Natural killer cell (primary cell): Measurements from ENCODE around the gene PRRX2. TPM values are rescaled to one million over a fixed set of nuclear protein-coding genes. Genes with fewer than 3 reads are reported as not detected.

Source experiments
- ATAC-seq, 3 donors: fragments of 150-1000 bp in 2 of 3; fragments of 200-7000 bp in 1 of 3; cut with Tn5 transposase; 1 replicate in 1 of 3; 2 replicates in 2 of 3; pipeline ENCODE4 v1.10.0; 2021; ENCODE audit warnings: mild to moderate bottlenecking in 2 of 3, moderate library complexity in 2 of 3
- DNase-seq, 2 donors: peaks; one replicate each; pipeline versions ENCODE4 v3.0.0 to v3.0.0-alpha.2; 2013 to 2021; ENCODE audit warnings: mixed read lengths in 1 of 2
- H3K27ac ChIP-seq: one replicate; pipeline ENCODE4 v1.5.1; 2013; ENCODE audit warnings: mild to moderate bottlenecking, low read length
- H3K27me3 ChIP-seq: one replicate; pipeline ENCODE4 v1.6.1; 2013; ENCODE audit warnings: low read length; ENCODE audit not compliant: control insufficient read depth, insufficient read depth
- H3K36me3 ChIP-seq: one replicate; pipeline ENCODE4 v1.6.1; 2013; ENCODE audit warnings: low read length; ENCODE audit not compliant: control insufficient read depth, insufficient read depth
- H3K4me1 ChIP-seq: one replicate; pipeline ENCODE4 v1.6.1; 2013; ENCODE audit warnings: low read length; ENCODE audit not compliant: control insufficient read depth, insufficient read depth
- H3K4me3 ChIP-seq: one replicate; pipeline ENCODE4 v1.5.1; 2013; ENCODE audit warnings: low read length
- H3K9me3 ChIP-seq: one replicate; pipeline ENCODE4 v1.6.1; 2013; ENCODE audit warnings: low read length; ENCODE audit not compliant: control insufficient read depth, insufficient read depth
- H3K27ac Mint-ChIP-seq, 2 donors: one replicate each; pipeline ENCODE4 v1.8.0; 2022; ENCODE audit warnings: mild to moderate bottlenecking in 2 of 2, mixed read lengths in 2 of 2, moderate library complexity in 1 of 2
- H3K27me3 Mint-ChIP-seq, 2 donors: one replicate each; pipeline ENCODE4 v1.8.0; 2022; ENCODE audit warnings: low read depth in 2 of 2, mixed read lengths in 2 of 2
- H3K36me3 Mint-ChIP-seq: one replicate; pipeline ENCODE4 v1.8.0; 2022; ENCODE audit warnings: mixed read lengths
- H3K4me1 Mint-ChIP-seq, 2 donors: one replicate each; pipeline ENCODE4 v1.8.0; 2022; ENCODE audit warnings: mixed read lengths in 2 of 2
- H3K4me3 Mint-ChIP-seq: one replicate; pipeline ENCODE4 v1.8.0; 2022; ENCODE audit warnings: mild to moderate bottlenecking, moderate library complexity, mixed read lengths
- H3K9me3 Mint-ChIP-seq, 2 donors: one replicate each; pipeline ENCODE4 v1.8.0; 2022; ENCODE audit warnings: mixed read lengths in 2 of 2
- WGBS: methylation state at CpG from one replicate; pipeline ENCODE4 v1.1.7; 2013; ENCODE audit warnings: missing lambda C conversion rate; ENCODE audit not compliant: insufficient coverage; 5-methylcytosine and 5-hydroxymethylcytosine counted together
- intact Hi-C: fragments of 100-400 bp; cut with micrococcal nuclease; formaldehyde crosslinking; loops from one replicate; pipeline ENCODE4 v1.14.2; 2022
- total RNA-seq, 4 donors: library from RNA; stranded (reverse); fragments of 120-200 nt in 1 of 4; gene quantifications; one replicate each; pipeline versions ENCODE4 v1.2.3 to v1.2.4, GENCODE V29; 2013 to 2022
- TF ChIP-seq, protein P1 (sequence below): fragments of 200-600 bp; IDR thresholded peaks from one replicate; pipeline ENCODE4 v1.8.0; 2022; ENCODE audit warnings: antibody characterized with exemption

Gene PRRX2
- total RNA-seq, 3 donors from 2014 or later (not counting 1 experiment from before 2014, with no cell fraction given) = not detected

DNA sequence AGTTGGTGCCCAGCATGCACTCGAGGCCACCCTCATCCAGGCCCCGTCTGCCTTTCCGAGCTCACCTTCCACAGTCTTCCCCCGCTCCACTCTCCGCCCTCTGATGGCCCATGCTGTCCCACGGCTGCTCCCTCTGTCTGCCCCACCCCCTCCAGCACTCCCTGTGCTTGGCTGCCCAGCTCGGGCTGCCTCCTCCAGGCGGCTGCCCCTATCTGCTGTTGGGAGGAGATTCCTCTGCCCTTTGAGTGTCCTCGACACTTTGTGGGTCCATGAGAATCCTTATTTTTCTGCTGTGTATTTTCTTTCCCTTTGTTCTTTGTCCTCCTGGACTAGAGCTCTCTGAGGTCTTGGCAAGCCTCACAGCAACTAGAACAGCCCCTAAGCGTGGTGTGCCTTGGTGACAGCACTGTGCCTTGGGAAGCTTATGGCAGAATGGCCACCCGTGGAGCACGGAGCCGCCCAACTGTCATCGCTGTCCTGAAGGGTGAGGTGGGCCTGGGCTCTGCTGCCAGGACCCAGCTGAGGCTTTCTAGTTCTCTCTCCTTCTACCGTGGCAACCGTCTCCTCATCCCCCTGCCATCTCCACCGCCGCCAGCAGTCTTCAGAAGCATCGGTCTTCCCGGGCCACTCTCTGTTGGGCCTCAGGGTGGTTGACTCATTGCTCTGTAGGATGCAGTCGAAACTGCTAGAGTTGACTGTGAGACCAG is 34.3 kb upstream of the PRRX2 start:
- TF ChIP-seq, protein P1, sequence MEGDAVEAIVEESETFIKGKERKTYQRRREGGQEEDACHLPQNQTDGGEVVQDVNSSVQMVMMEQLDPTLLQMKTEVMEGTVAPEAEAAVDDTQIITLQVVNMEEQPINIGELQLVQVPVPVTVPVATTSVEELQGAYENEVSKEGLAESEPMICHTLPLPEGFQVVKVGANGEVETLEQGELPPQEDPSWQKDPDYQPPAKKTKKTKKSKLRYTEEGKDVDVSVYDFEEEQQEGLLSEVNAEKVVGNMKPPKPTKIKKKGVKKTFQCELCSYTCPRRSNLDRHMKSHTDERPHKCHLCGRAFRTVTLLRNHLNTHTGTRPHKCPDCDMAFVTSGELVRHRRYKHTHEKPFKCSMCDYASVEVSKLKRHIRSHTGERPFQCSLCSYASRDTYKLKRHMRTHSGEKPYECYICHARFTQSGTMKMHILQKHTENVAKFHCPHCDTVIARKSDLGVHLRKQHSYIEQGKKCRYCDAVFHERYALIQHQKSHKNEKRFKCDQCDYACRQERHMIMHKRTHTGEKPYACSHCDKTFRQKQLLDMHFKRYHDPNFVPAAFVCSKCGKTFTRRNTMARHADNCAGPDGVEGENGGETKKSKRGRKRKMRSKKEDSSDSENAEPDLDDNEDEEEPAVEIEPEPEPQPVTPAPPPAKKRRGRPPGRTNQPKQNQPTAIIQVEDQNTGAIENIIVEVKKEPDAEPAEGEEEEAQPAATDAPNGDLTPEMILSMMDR = no peak
- H3K9me3 ChIP-seq = no peaks in the 10 kb centered on the region
- no peak for ATAC-seq
- H3K36me3 Mint-ChIP-seq = no peaks in the 10 kb centered on the region
- intact Hi-C loops = no loop called here
- no peaks in the 10 kb centered on the region for H3K27me3 ChIP-seq
- H3K4me1 ChIP-seq = peaks cover 30% of the 10 kb centered on the region
- H3K27ac Mint-ChIP-seq = peak overlapping the region; percentile 16 to 52
- no peak overlapping the region for H3K4me3 ChIP-seq
- H3K36me3 ChIP-seq = peaks cover 29% of the 10 kb centered on the region
- no peaks in the 10 kb centered on the region for H3K27me3 Mint-ChIP-seq
- no peak for DNase-seq
- no peak overlapping the region for H3K27ac ChIP-seq
- 94% methylated on average over 21 of the region's 21 CpGs for WGBS
- H3K9me3 Mint-ChIP-seq = no peaks in the 10 kb centered on the region
- peaks cover 31 to 55% of the 10 kb centered on the region in 2 donors for H3K4me1 Mint-ChIP-seq
- H3K4me3 Mint-ChIP-seq = no peak overlapping the region

DNA sequence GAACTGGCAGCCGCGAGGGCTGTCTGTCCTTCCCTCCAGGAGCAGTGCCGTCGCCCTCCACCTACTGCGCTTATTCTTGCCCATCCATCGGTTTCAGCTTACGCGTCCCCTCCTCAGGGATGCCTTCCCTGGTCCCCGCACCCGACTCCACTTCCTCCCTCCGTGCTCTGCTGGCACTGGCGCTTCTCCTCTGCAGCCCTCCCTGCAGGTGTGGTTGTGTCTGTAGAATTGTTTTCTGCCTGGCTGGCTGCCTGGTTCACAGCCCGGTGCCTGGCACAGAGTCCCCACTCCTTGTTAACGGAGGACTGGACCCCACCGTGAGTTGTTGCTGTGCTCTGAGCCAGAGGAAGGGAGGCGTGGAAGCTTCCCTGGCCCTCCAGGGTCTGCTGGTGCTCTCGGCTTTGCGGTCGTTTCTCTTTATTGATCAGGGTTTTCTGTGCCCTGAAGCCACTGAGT is 33.7 kb upstream of the PRRX2 start:
- Mint-ChIP-seq H3K27ac (peak overlapping the region; percentile 16 to 52), H3K9me3 (no peaks in the 10 kb centered on the region), H3K36me3 (no peaks in the 10 kb centered on the region), H3K4me3 (no peak overlapping the region), H3K27me3 (no peaks in the 10 kb centered on the region), H3K4me1 (peaks cover 26 to 49% of the 10 kb centered on the region in 2 donors)
- H3K4me3 ChIP-seq = no peak overlapping the region
- TF ChIP-seq, protein P1 = no peak
- peaks cover 26% of the 10 kb centered on the region for H3K4me1 ChIP-seq
- no peaks in the 10 kb centered on the region for H3K9me3 ChIP-seq
- H3K36me3 ChIP-seq = peaks cover 32% of the 10 kb centered on the region
- WGBS = 91% methylated on average over 19 of the region's 19 CpGs
- H3K27ac ChIP-seq = no peak overlapping the region
- H3K27me3 ChIP-seq = no peaks in the 10 kb centered on the region
- ATAC-seq (no peak), DNase-seq (no peak)
- intact Hi-C loops = no loop called here

- Mint-ChIP-seq H3K27ac (no peak overlapping the region), H3K27me3 (no peaks in the 10 kb centered on the region), H3K4me1 (peaks cover 18 to 41% of the 10 kb centered on the region in 2 donors), H3K4me3 (no peak overlapping the region), H3K36me3 (no peaks in the 10 kb centered on the region), H3K9me3 (no peaks in the 10 kb centered on the region)
- Histone ChIP-seq H3K27ac (no peak overlapping the region), H3K4me1 (peaks cover 18% of the 10 kb centered on the region), H3K27me3 (no peaks in the 10 kb centered on the region), H3K9me3 (no peaks in the 10 kb centered on the region), H3K4me3 (no peak overlapping the region), H3K36me3 (peaks cover 37% of the 10 kb centered on the region)
- 82% methylated on average over 12 of the region's 13 CpGs for WGBS
- DNase-seq (no peak), ATAC-seq (no peak)
- TF ChIP-seq, protein P1 = no peak
- intact Hi-C loops = no loop called here
Observed at GRCh38 chr9:129632460-129632859, 33.0 kb upstream of the PRRX2 start.

DNA sequence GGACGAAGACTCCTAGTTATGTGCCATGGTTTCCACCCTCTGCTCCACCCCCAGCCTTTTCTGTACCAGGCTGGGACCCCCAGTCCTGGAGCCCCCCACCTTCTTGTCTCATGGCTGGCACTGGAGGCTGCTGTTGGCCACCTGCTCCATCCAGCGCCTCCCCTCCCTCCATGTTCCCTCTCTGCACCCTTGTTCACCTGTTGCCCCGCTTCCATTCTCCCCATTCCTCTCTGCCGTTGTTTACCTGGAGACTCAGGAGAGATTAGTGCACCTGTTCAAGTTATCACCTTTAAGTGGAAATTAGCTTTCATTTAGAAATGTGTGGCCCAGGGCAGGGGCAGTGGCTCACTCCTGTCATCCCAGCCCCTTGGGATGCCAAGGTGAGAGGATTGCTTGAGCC is 32.2 kb upstream of the PRRX2 start:
- Histone ChIP-seq H3K4me1 (peaks cover 11% of the 10 kb centered on the region), H3K9me3 (no peaks in the 10 kb centered on the region), H3K27ac (no peak overlapping the region), H3K36me3 (peaks cover 45% of the 10 kb centered on the region), H3K4me3 (no peak overlapping the region), H3K27me3 (no peaks in the 10 kb centered on the region)
- H3K4me3 Mint-ChIP-seq = no peak overlapping the region
- DNase-seq (no peak), ATAC-seq (no peak)
- H3K36me3 Mint-ChIP-seq = no peaks in the 10 kb centered on the region
- 96% methylated on average over 4 of the region's 4 CpGs for WGBS
- no peaks in the 10 kb centered on the region for H3K27me3 Mint-ChIP-seq
- H3K27ac Mint-ChIP-seq = no peak overlapping the region
- intact Hi-C loops = no loop called here
- no peaks in the 10 kb centered on the region for H3K9me3 Mint-ChIP-seq
- peaks cover 13 to 43% of the 10 kb centered on the region in 2 donors for H3K4me1 Mint-ChIP-seq
- TF ChIP-seq, protein P1 = no peak
